Osteoblast (primary cell): ENCODE measurements around the gene GFM2. TPM values are rescaled to one million over a fixed set of nuclear protein-coding genes. Genes with fewer than 3 reads are reported as not detected.

Experiments
- DNase-seq: peaks from one replicate; pipeline ENCODE4 v3.0.0; 2011; ENCODE audit warnings: low spot score, mixed read lengths; ENCODE audit not compliant: insufficient read length; ENCODE audit errors: missing footprints
- H2AFZ ChIP-seq: 2 replicates; pipeline ENCODE4 v1.6.0; 2011; ENCODE audit warnings: mild to moderate bottlenecking, low read length
- H3K27ac ChIP-seq: 2 replicates; pipeline ENCODE4 v1.5.1; 2011; ENCODE audit warnings: mild to moderate bottlenecking, low read depth, low read length, moderate library complexity
- H3K27me3 ChIP-seq: 2 replicates; pipeline ENCODE4 v1.6.0; 2012; ENCODE audit warnings: mild to moderate bottlenecking, control low read depth, inconsistent platforms, low read length, moderate library complexity; ENCODE audit not compliant: insufficient read depth
- H3K36me3 ChIP-seq: 2 replicates; pipeline ENCODE4 v1.5.1; 2011; ENCODE audit warnings: mild to moderate bottlenecking, low read length, control low read depth, moderate library complexity; ENCODE audit not compliant: insufficient read depth
- H3K4me1 ChIP-seq: 2 replicates; pipeline ENCODE4 v1.5.1; 2011; ENCODE audit warnings: mild to moderate bottlenecking, low read length, control low read depth, moderate library complexity; ENCODE audit not compliant: insufficient read depth
- H3K4me2 ChIP-seq: 2 replicates; pipeline ENCODE4 v1.6.0; 2011; ENCODE audit warnings: mild to moderate bottlenecking, low read length; ENCODE audit not compliant: insufficient read depth
- H3K4me3 ChIP-seq: fragments of 200-600 bp; sonication (generic); 3 replicates; pipeline ENCODE4 v1.5.1; 2012; ENCODE audit warnings: mild to moderate bottlenecking, low read length, inconsistent platforms; ENCODE audit not compliant: insufficient read depth
- H3K79me2 ChIP-seq: 2 replicates; pipeline ENCODE4 v1.6.0; 2012; ENCODE audit warnings: mild to moderate bottlenecking, low read length, control low read depth, inconsistent platforms; ENCODE audit not compliant: insufficient read depth
- H3K9me3 ChIP-seq: 2 replicates; pipeline ENCODE4 v1.5.1; 2011; ENCODE audit warnings: low read depth, low read length, control low read depth
- H4K20me1 ChIP-seq: 2 replicates; pipeline ENCODE4 v1.6.0; 2012; ENCODE audit warnings: mild to moderate bottlenecking, low read length, control low read depth; ENCODE audit not compliant: insufficient read depth
- total RNA-seq: library from RNA; depleted of rRNA; stranded (reverse); fragments of >200 nt; gene quantifications from 2 replicates; pipeline ENCODE4 v1.2.3, GENCODE V29; 2012
- TF ChIP-seq, protein P1 (sequence below): IDR thresholded peaks from 2 replicates; pipeline ENCODE4 v1.5.1; 2011; ENCODE audit warnings: mild to moderate bottlenecking, low read depth, low read length, moderate library complexity; ENCODE audit errors: extremely low read depth

GFM2 gene
- total RNA-seq, 1 donor, result 22.8 TPM

DNA sequence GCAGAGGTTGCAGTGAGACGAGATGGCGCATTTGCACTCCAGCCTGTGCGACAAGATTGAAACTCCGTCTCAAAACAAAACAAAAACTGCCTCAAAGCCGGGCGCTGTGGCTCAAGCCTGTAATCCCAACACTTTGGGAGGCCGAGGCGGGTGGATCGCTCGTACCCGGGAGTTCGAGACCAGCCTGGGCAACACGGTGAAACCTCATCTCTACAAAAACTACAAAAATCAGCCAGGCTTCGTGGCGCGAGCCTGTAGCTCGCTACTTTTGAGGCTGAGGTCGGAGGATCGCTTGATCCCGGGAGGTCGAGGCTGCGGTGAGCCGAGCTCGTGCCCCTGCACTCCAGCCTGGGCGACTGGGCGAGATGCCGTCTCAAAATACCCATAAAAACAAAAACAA, 988 bp downstream of the GFM2 start:
- H3K36me3 ChIP-seq, result peaks cover 22% of the 10 kb centered on the region
- peaks cover 41% of the 10 kb centered on the region for H3K4me1 ChIP-seq
- H3K27me3 ChIP-seq, result no peaks in the 10 kb centered on the region
- no peaks in the 10 kb centered on the region for H4K20me1 ChIP-seq
- H3K79me2 ChIP-seq, result peaks cover 62% of the 10 kb centered on the region
- TF ChIP-seq, protein P1, sequence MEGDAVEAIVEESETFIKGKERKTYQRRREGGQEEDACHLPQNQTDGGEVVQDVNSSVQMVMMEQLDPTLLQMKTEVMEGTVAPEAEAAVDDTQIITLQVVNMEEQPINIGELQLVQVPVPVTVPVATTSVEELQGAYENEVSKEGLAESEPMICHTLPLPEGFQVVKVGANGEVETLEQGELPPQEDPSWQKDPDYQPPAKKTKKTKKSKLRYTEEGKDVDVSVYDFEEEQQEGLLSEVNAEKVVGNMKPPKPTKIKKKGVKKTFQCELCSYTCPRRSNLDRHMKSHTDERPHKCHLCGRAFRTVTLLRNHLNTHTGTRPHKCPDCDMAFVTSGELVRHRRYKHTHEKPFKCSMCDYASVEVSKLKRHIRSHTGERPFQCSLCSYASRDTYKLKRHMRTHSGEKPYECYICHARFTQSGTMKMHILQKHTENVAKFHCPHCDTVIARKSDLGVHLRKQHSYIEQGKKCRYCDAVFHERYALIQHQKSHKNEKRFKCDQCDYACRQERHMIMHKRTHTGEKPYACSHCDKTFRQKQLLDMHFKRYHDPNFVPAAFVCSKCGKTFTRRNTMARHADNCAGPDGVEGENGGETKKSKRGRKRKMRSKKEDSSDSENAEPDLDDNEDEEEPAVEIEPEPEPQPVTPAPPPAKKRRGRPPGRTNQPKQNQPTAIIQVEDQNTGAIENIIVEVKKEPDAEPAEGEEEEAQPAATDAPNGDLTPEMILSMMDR, result no peak
- no peaks in the 10 kb centered on the region for H3K9me3 ChIP-seq
- H3K4me3 ChIP-seq, result peak overlapping the region; percentile 96
- peak overlapping the region; percentile 74 for H3K27ac ChIP-seq
- peak overlapping the region; percentile 100 for H3K4me2 ChIP-seq
- DNase-seq, result no peak
- H2AFZ ChIP-seq, result peak overlapping the region; percentile 98

DNA sequence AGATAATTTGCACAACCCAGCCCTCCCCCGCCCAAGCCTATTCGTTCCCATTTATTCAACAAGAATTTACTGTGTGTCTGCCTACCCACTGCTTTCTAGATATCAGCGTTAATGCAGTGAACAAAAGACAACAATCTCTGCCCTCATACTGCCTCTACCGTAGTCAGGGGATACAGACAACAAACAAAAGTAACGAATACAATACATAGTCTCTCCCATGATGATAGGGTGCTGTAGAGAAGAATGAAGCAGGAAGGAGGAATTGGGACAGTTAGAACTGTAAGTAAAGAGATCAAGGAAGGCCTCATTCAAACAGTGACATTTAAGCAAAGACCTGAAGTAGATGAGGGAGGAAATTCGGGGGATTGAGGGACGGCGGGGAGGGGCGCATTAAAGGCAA, 1.7 kb downstream of the GFM2 start:
- Histone ChIP-seq H3K79me2 (peaks cover 66% of the 10 kb centered on the region), H3K4me2 (peak overlapping the region; percentile 100), H2AFZ (no peak overlapping the region), H3K27ac (peak overlapping the region; percentile 22), H3K36me3 (peaks cover 15% of the 10 kb centered on the region), H3K27me3 (no peaks in the 10 kb centered on the region), H3K9me3 (no peaks in the 10 kb centered on the region), H3K4me1 (peaks cover 41% of the 10 kb centered on the region), H4K20me1 (no peaks in the 10 kb centered on the region), H3K4me3 (no peak overlapping the region)
- TF ChIP-seq, protein P1, result no peak
- peak; percentile 66 for DNase-seq

DNA sequence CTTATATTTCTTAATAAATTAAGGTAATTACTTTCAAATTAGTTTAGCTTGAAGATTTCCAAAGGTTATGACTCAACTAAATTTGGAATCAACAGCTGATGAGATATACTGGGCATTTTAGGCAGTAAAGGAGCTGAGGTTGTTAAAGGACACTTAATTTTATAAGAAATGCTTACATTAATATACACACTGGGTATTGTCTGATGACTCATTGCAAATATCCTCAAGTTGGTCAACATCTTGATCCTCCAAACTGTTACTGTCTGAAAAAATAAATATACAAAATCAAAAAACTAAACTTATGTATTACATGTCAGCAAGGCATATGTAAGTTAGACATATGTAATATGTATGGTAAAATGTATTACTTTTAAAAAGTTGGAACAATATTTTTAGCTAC, 3.4 kb downstream of the GFM2 start:
- H3K36me3 ChIP-seq, result peaks cover 8% of the 10 kb centered on the region
- no peak overlapping the region for H3K27ac ChIP-seq
- H3K27me3 ChIP-seq, result no peaks in the 10 kb centered on the region
- H2AFZ ChIP-seq, result no peak overlapping the region
- no peak for DNase-seq
- no peak overlapping the region for H3K4me3 ChIP-seq
- H3K4me1 ChIP-seq, result peaks cover 41% of the 10 kb centered on the region
- H3K9me3 ChIP-seq, result no peaks in the 10 kb centered on the region
- H4K20me1 ChIP-seq, result no peaks in the 10 kb centered on the region
- H3K4me2 ChIP-seq, result no peak overlapping the region
- TF ChIP-seq, protein P1, result no peak
- H3K79me2 ChIP-seq, result peaks cover 65% of the 10 kb centered on the region

DNA sequence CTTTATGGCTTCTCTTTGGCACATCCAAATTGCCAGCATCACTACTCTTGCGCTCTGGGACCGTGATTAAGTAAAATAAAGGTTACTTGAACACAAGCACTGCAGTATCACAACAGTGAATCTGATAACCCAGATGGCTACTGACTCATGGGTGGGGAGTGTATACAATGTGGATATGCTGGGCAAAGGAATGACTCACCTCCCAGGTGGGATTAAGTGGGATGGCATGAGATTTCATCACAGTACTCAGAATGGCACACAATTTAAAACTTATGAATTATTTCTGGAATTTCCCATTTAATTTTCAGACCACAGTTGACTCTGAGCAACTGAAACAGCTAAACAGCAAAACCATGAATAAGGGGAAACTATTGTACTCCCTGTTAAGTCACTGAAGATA, 4.3 kb downstream of the GFM2 start:
- Histone ChIP-seq H3K4me1 (peaks cover 33% of the 10 kb centered on the region), H3K27me3 (no peaks in the 10 kb centered on the region), H2AFZ (no peak overlapping the region), H3K27ac (peak overlapping the region; percentile 58), H4K20me1 (no peaks in the 10 kb centered on the region), H3K4me2 (peak overlapping the region; percentile 23), H3K79me2 (peaks cover 56% of the 10 kb centered on the region), H3K4me3 (no peak overlapping the region), H3K9me3 (no peaks in the 10 kb centered on the region), H3K36me3 (peaks cover 17% of the 10 kb centered on the region)
- TF ChIP-seq, protein P1, result no peak
- DNase-seq, result no peak
